Measurements from ENCODE around the gene BRINP3.

DNA sequence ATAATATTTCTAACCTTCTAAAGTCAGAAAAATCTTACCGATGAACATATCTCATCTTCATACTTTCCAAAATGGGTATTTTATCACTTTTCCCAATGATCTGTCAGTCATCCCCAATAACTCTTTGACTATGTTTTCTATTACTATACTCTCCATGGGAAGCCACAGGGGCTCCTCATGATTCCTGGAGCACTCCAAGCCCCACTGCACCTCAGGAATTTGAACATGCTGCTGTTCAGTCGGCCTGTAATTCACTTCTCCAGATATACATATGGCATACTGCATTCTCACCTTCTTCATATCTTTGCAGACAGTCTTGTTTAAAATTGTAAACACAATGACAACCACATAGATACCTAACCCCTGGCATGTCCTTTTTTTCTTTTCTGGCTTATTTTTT, 333.0 kb downstream of the BRINP3 start:
- TF ChIP-seq CTCF (IDR thresholded peaks at IDR 0.05) (no peak), EP300 (IDR thresholded peaks at IDR 0.05; ENCODE audit: low read depth) (no peak)

All from transverse colon (tissue), 3 donors.